GOT3 (cell line): ENCODE results near the gene GRIK4.

Experiments used
- DNase-seq: peaks from one replicate; lab custom pipeline; 2025; ENCODE audit warnings: mixed read lengths; lab: John Stamatoyannopoulos, UW

The GRIK4 gene

DNA sequence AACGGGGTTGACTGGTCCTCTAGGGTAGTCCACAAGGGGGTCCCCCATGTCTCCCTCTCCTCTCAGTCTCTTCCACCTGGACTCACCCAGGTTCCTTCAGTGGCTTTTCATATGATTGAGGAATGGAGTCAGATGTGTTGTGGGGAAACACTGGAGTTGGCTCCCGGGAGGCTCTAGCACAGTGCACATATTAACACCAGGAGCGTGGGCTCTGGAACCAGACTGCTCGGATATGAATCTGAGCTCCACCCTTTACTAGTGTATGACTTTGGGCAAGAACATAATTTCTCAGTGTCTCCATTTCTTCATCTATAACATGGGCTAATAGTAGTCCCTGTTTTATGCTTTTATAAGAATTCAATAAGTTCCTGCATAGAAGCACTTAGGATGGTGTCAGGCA is 157.0 kb downstream of the GRIK4 start:
- DNase-seq, result no peak

DNA sequence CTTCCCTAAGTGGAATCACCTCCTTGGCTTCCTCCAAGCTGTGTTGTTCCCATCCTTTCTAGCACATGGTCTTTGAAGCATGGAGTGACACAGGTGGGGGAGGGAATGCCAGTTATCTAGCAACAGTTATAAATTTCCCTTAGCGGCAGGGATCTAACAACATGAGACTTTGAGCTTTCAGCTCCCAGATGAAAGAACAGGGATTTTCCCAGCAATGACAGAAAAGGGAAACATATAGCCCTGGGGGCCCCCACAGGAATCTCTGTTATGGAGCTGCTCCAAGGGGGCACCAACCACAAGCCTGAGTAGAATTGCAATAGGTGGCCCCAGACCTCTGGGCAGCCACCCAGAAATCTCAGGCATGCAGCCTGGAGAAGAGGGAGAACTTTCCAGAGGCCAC is 163.0 kb downstream of the GRIK4 start:
- DNase-seq, result no peak

DNA sequence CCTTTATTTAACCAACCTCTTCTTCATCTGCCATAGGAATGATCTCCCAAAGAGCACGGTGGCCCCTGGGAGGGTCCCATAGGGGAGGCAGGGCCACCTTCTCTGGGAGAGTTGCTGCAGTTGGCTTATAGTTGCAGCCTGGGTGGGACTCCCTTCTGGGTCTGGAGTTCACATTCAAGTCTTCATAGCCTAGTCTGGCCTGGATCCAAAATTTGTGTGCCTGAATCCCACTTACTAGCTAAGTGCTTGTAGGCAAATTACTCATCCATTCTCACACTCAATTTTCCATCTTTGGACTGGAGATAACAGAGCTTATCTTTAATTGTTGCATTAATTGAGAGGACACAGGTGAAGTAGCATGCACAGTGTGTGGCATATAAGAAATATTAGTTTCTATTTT is 163.6 kb downstream of the GRIK4 start:
- no peak for DNase-seq

DNA sequence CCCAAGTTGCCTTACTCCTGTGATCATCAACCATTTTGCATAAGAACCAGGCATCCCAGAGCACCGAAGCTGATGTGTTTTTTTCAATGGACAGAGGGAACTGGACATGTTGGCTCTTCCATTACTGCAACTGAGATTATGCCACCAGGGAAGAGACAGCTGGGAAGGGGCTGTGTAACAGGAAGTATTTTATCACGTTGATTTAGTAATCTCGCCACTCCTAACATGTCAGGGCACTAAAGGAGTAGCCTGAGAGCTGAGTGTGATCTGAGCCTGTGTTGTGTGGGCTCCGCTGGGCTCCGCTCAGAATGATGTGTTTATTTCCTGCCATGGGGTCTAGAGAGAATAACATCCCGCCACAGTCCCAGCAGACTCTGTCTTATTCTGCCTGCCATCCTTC is 165.4 kb downstream of the GRIK4 start:
- no peak for DNase-seq

DNA sequence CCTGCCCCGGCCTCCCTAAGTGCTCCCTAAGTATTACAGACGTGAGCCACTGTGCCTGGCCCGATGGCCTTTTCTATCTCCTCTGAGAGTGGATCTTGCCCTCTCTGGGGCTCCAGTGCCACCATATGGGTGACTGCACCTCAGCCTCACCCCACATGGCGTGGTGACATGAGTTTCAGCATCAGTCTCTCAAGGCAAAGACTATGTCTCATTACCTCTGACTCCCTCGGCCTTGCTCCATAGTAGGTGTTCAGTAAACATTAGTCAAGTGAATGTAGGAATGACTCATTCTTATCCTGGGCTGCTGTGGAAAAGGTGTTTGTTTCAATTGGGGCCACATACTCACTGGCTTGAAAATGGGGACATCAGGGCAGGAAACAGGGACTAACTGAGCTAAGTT is 168.8 kb downstream of the GRIK4 start:
- DNase-seq, result no peak

DNA sequence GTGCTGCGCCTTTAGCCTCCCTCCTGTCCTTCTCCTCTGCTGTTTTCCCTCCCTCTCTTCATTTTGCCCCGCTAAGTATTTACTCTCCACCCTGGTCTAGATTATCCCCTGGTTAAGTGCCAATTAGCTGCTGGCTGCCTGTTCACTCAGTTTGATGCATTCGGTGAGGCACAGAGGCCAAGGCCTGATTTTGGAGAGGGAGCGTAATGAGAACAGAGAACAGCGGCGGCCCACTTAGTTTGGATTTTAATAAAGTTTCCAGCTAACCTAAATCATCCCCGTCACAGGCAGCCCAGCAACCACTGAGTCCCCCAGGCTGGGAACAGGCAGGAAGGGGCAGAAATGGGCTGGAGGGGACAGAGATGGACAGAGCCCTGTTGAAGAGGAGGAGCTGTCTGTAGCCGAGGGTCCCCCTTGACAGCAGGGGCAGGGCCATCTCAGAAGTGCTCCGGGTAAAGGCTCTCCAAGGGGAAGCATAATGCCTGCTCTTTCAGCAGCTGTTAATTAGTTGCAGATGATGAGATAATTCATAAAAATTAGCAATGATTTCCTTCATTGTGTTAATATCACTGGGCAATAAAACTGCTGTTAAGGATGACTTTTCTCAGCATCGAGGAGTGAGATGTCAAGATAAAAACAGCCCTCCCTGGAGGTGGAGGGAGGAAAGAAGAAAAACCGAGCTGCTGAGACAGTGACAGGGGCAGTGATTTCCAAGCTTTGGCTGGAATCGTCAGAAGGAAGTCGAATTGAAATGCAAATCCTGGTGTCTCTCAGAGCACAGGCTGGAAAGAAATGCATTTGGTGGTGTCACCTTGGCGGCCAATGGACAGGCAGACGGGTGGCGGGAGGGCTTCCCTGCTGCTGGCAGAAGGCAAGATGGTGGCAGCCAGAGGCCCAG is 170.1 kb downstream of the GRIK4 start:
- DNase-seq, result no peak

DNA sequence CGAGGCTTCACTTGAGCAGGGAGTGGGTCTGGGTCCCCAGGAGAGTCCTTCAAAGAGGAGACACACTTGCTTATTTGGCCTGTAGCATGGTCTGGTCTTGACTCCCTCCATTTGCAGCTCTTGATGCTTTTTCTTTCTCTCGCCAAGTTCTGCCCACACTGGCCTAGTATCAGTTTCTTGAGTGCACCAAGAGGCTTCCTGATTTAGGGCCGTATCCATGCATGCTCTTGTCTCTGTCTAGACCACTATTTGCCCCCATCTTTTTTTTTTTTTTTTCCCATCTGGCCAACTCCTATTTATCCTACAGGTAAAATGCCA is 170.7 kb downstream of the GRIK4 start:
- no peak for DNase-seq

DNA sequence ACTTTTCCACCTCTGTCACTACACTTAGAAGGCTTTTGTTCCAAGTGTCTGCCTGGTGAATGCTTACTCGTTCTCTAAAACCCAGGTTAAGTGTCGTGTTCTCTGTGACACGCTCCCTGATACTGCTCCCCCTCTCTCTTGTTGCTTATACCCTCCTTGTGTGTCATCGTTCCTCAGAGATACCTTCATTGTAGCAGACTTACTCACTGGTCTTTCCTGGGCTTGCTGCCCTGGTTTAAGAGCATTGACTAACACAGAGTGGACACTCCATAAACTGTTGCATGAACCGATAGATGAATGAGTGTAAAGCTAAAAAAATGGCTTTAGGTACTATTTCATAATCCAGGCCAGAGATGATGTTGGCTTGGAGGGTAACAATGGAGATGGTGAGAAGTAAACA is 171.3 kb downstream of the GRIK4 start:
- no peak for DNase-seq

DNA sequence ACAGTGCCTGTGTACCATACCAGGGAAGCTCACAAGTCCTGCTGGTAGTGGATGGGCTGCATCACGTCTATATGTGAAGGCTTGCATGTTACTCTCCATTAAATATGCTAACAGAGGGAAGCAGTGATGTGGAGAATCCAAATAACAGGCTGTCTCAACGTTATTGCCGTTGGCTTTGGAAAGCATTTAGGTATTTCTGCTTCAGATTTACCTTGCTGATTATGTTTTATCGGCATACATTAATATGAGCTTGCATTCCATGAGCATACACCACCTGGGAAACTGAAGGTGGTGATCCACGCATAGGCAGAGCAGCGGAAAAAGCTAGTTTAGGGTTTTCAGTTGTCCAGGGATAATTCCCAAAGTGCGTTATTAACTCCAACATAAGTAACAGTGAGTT is 175.0 kb downstream of the GRIK4 start:
- DNase-seq, result no peak

DNA sequence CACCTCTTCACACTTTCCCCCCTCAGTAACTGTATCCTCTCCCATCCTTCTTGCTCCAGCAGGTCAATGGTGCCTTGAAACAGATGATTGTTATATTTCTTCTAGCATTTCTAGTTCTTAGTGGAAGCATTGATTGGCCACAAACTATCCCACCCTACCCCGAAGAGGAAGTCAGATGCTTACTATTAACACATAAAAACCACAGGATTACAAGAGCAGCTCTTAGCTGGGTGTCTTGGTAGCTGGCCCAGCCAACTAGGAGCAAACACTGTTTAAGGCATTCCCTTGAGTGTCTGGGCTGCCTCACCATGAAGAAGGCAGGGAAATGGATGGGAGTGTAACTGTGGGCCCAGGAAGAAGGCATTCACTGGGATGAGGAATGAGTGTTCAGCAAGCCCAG is 176.6 kb downstream of the GRIK4 start:
- no peak for DNase-seq

DNA sequence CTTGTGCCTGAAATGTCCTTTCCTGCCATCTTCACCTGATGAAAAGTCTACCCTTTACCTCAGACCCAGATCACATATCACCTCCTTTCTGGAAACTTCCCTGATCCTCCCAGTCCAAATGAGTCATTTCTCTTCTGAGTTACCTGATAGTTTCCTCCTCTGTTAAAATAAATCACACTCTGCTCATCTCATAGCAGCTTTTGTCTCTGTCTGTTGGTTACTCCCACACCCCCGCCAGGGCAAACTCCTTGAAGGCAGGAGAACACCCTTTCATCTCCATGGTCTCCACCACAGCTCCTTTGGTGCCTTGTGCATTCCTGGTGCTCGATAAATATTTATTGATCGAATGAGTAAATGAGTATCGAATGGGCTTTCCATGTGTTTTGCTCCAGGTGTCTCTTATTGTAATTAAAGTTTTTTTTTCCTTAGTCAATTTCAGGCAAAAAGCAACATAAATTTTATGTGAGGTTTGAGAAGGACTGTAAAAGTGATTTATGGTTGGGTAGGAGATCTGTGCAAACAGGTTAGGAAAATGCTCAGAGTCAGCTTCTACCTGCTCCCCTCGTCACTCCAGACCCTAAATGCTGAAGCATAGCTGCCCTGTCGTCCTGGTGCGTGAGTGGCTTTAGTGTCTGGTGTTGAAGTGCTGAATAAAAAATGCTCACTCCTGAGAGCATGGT is 178.2 kb downstream of the GRIK4 start:
- no peak for DNase-seq

DNA sequence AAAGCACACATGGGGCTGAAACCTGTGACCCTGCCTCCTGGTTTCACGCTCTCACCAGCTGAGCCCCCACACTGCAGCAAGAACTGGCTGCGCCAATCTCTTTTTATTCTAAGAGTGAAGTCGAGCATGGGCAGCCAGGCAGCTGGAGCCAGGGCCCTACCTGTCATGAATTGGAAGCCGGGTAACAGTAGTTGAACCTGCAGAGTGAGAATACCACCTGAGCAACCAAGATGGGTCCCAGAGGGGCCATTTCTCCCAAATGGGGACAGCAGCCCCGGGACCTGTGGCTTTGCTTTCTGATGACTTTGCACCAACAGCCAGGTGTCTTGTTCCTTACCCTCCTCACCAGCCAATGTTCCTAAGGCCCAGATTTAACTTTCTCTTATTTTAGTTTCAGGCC is 178.9 kb downstream of the GRIK4 start:
- DNase-seq, result no peak

DNA sequence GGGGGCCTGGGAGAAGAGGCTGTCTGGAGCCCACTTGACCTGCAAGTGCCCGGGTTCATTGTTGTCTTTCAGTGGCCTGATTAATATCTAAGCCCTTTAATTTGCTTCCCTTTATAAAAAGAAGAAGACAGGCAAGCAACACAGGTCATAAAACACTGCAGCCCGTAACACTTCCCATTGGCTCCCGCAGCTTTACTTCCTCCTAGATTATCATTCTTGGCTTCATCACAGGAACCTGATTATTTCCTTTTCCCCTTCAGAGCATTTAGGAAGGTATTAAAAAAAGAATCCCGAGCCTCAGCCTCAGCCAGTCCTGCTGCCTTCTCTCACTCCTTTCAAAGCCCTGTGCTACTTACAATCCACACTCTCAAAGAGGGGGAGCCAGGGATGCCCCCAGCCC is 183.2 kb downstream of the GRIK4 start:
- DNase-seq, result no peak

DNA sequence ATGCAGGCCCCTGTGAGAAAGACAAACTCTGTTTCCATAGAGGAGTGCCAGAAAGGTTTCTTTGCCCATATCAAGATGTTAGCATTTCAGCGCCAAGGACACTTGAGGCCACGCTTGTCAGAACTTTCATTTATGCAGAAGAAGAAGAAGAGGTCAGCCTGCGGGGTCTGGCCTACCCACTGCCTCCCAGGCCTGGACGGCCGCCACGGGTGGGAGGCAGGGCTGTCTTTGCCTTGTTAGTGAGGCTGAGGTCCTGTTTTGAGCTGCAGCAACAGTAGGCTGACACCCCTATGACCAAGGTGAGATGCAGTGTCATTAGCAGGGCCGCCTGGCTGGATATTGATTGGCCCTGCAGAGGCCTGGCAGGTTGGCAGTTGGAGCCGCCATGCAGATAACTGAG is 183.9 kb downstream of the GRIK4 start:
- DNase-seq, result no peak

DNA sequence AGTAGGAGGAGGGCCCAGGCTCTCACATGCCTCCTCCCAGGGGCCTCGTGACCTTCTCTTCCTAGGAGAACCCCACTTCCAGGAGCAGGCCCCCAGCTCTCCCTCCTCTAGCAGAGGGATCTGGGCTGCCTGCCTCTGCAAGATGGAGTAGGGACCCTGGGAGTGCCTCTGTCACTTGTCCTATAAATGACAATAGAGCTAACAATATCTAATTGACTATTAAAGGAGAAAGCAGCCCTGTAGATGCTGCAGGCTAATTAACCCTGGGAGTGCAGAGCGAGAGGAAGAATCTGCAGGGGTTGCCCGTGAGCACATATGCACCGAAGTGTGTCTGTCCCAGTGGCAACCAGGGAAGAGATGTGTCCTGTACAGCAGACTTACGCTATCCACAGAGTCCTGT is 184.4 kb downstream of the GRIK4 start:
- no peak for DNase-seq

DNA sequence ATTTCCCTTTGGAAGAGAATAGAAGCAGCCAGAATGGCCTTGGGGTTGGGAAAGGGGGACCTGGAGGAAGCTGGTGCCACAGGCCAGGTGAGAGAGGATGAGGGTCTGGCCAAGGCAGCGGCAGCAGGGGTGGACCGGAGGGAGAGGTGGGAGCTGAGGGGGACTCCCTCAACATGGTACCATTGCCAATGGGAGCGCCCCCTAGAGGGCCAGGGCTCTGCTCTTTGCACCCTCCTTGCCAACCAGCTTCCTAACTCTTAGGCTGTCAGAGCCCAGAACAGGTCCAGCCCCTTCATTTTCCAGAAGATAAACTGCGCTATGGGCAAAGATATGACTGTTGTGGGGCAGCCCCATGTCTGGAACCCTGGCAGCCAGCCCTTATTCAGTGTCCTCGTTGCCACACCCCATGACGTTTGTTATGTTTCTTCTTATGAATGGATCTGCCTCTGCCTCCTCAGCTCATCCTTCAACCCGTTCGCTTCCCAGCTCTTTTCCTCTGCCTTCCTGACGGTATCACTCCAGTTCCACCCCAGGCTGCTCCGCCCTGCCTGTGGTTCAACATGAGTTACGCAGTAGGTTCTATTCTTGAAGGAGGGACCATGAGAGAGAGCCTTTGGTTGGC is 185.2 kb downstream of the GRIK4 start:
- no peak for DNase-seq

DNA sequence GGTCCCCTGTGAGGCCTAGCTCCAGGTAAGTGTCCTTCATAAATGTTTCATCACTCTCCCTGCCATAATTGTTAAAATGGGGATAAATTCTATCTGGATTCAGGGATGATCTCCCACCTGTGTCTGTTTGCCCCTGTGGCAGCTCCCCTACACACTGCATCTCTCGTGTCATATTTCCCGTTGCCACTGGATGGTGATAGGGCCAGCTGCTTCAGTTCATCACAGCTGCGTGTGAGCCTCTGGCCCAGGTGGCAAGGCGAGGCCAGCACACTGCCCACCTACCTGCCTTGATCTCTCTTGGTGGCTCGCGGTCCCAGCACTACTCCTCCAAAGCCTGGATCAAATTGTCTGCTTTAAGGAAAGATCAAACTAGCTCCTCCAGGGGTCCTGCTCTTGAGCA is 187.4 kb downstream of the GRIK4 start:
- DNase-seq, result no peak

DNA sequence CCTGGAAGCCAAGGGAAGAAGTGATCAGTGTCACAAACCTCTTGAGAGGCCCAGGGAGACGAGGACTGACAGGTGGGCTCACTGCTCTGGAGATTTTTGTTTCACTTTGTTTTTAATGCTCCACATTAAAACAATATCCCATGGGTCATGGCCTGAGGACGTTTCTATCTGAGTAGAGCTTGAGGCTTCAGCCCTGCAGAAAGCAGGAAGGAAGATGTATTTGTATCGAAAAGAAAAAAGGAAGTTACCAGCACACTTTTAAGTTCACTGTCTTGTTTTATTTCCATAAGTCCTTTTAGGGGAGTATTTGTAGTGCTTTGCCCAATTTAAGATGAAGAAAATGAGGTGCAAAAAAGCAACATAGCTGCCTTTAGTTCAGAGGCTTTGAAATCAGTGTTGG is 191.1 kb downstream of the GRIK4 start:
- DNase-seq, result no peak

DNA sequence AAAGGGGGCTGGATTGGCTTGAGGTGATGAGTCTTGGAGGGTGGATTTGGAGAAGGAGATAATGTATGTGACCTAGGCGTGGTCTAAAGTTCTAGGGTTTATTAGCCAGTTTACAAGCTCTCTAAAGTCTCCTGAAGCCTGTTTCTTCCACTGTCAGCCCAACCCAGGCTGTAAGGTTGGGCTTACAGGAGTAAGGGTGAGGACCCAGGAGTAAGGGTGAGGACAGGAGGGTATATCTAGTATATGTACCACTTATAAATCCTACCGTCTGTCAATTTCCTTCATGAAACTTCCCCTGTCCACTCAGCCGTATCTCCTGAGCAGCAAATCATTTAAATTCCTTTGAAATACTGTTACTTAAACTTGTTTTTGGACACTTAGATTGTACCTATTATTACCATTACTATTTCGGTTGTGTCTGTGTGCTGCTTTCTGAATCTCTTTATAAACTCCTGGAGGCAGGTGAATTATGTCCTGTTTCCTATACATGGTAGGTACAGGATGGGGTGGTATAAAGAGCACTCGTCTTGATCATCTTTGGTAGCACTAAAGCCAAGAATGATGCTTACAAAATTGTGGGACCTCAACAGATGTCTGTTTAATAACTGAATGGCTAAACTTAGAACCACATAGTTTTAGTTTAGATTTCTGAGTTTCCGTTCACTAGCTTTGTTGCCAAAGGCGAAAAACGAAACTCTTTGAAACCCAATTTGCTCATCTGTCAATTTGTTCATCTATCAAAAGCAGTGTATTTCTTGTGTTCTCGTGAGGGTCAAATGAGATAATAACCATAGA is 192.0 kb downstream of the GRIK4 start:
- DNase-seq, result no peak

DNA sequence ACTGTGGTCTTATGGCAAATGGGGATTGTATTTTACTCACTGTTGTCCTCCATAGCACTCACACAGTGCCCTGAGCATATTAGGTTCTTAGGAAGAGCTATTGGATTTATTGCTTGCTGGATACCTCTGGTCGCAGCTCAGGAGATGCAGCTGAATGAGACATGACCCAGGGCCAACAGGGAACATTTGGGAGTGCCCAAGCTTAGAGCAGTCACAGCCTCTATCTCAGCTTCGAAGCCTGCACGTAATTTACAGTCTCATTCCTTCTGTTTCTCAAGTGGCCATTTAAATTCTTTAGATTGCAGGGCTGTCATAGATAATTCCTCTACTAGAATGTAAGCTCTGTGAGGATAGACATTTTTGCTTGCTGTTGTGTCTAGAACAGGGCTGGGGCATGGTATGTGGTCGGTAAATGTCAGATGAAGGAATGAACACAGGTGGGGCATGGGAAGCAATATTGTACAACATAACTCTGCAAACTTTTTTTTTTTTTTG is 192.8 kb downstream of the GRIK4 start:
- no peak for DNase-seq

DNA sequence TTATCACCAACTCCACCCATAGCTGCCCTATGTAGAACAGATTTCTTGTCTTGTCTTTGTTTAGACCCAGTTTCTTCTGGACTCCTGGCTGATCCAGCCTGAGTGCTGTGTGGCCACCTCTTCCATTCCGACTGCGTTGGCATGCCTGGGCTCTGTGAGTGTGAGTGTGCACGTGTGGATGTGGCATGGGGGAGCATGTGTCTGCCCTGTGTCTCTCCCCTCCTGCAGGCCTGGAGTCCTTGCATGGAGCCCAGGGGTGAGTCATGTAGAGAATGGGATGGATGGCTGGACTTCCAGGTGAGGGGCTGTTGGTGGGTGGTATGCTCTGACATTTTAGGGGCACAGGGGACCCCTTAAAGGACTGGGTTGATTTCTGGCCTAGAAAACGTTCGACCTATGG is 194.7 kb downstream of the GRIK4 start:
- no peak for DNase-seq

DNA sequence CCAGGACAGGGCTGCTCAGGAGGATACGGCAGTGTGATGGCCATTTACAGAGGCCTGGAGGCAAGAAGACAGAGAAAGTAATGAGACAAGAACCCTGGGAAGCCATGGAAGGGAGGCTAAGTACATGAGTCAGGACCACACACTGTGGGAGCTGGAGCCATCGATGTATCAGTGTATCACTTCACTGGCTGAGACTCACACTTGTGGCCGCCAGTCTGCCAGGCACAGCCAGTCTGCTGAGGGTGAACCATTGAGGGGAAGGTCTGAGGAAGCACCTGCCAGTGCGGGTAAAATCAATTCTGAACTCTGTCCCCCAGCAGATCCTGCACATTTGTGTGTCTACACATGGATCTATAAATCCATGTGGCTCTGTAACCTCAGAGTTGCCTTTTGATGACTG is 195.6 kb downstream of the GRIK4 start:
- no peak for DNase-seq
